PC-9 (cell line): Measurements from ENCODE around the gene ESPN.

Experiments used
- CTCF ChIP-seq: fragments of 200-600 bp; sonication (generic); conservative IDR thresholded peaks from 2 replicates; pipeline ENCODE4 v1.6.1; 2017; ENCODE audit warnings: mixed run types, antibody characterized with exemption, mild to moderate bottlenecking, moderate library complexity
- EZH2 ChIP-seq: fragments of 200-600 bp; sonication (generic); IDR thresholded peaks from 2 replicates; pipeline ENCODE4 v1.8.0; 2017; ENCODE audit warnings: antibody characterized with exemption, low read depth

GRCh38 chr1:6392809-6393399, 31.7 kb upstream of the ESPN start:
- TF ChIP-seq EZH2 (no peak), CTCF (no peak)
